Stimulated activated CD4-positive, alpha-beta T cell treated with anti-CD3 and anti-CD28 coated beads, Interleukin-1b, Interleukin-23, amount 100 ng/mL, for 4 hours (primary cell): Measurements from ENCODE around the gene PCDH9.
"Not testable (repeated sequence)": the region's sequence is repeated elsewhere in the genome, so short reads cannot be mapped to it uniquely, and the experiment has no call there.

Source experiments
- DNase-seq, 2 donors: peaks; one replicate each; pipeline ENCODE4 v3.0.0-alpha.2; 2020; ENCODE audit warnings: low read depth in 2 of 2

The PCDH9 gene

GRCh38 chr13:66275416-66275815, 954.7 kb downstream of the PCDH9 start:
- DNase-seq = no peak

GRCh38 chr13:66273011-66273410, 957.1 kb downstream of the PCDH9 start:
- no peak for DNase-seq

GRCh38 chr13:66266761-66267160, 963.4 kb downstream of the PCDH9 start:
- no peak for DNase-seq

- no peak for DNase-seq
These were observed 963.8 kb downstream of the PCDH9 start for GRCh38 chr13:66266348-66266747.

GRCh38 chr13:66265371-66265770, 964.8 kb downstream of the PCDH9 start:
- DNase-seq = no peak

- no peak for DNase-seq
These were observed 965.2 kb downstream of the PCDH9 start for GRCh38 chr13:66264971-66265370.

GRCh38 chr13:66262330-66262729, 967.8 kb downstream of the PCDH9 start:
- DNase-seq = no peak

GRCh38 chr13:66259426-66259825, 970.7 kb downstream of the PCDH9 start:
- DNase-seq = not testable (repeated sequence)
